GM18868 (cell line): ENCODE results near the gene CYP26B1.

Experiments
- ATAC-seq: cut with Tn5 transposase; IDR thresholded peaks from one replicate; pipeline ENCODE4 v1.9.1; 2021; ENCODE audit warnings: mild to moderate bottlenecking, moderate library complexity; ENCODE audit not compliant: unreplicated experiment

The CYP26B1 gene

DNA sequence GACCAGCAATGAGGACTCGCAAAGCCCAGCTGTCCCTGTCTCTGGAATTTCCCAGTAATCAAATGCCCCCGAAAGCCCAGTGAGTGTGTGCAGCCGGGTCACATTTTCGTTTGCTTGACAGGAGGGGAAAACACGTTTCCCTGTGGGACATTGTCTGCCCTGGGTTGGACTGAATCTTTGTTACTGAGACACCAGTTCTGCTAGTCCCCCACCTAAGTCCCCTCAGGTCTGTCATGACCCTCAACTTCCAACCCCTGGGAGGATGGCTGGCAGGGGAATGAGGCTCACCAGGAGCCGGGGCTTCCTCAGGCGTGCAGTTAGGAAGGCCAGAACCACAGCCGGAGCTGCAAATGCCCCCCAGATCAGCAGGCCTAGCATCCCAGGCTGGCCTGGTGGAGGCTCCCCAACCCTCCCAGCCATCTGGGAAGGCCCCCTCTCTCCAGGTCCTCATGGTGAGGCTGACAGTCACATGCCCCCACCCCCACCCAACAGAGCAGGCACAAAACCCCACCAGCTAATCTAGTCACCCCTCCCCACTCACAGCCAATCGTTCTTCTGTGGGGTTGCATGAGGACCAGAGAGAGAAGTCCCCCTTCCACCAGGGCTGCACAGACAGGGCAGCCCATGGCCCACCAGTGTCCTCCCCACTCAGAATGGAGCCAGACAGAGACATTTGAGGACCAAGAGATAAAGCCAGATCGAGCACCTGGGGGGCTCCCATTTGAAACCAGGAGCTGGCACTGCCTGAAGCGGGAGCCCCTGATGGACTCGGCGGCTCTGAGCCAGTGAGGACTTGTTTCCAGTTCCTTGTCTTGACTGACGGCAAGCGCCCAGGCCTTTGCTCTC is 33.6 kb downstream of the CYP26B1 start:
- no peak for ATAC-seq

DNA sequence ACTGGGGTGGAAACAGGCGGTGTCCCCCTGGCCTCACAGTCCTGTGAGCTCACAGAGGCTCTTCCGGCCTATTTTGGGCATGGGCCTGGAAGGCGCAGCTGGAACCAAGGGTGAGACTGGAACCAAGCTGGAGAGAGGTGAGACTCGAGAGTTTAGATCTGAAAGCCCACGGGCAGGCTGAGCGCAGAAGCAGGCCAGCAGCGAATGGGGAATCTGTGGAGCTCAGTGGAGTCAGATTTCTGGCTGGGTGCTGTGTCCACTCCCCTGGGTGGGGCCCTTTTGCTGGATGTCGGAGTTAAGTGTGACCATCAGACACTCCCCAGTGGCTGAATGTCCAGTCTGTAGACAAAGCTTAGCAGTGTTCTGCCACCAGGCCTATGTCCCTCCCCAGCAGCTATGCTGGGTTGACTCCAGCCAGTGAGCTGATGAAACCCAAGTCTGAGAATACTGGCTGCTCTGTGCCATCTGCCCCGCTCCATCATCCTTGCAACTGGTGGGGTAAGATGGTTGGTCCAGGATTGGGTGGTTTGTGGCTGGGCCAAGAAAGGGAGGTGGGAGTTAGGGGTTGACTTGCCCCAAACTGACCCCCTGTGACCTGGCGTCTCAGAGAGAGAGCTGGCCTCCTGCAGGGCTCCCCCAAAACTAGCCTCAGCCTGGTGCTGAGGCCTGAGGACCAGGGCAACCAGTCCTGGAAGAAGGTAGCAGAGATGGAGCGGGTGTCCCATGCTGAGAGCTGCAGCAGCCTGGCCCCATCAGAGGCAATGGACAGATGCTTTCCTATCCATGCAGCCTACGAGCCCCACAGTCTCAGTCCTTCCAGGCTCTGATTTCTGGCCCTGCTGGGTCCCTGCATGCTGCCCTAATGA is 34.4 kb downstream of the CYP26B1 start:
- ATAC-seq = no peak

DNA sequence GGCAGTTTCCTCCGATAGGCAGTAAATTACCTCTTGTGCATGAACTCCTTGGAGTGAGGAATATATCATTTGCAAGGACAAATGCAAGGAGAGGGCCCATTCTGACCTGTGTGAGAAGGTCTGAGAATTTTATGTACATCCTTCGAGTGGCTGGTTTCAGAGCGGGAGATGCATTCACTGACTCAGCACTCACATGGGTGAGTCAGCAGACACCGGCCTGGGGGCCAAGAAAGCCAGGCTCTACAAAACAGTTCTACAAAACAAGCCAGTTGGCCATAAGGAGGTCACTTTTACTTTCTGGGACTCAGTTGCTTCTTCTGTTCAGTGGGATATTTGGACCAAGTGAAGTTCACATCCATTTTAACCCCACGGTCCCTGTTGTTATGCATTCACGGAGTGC is 35.3 kb downstream of the CYP26B1 start:
- no peak for ATAC-seq

DNA sequence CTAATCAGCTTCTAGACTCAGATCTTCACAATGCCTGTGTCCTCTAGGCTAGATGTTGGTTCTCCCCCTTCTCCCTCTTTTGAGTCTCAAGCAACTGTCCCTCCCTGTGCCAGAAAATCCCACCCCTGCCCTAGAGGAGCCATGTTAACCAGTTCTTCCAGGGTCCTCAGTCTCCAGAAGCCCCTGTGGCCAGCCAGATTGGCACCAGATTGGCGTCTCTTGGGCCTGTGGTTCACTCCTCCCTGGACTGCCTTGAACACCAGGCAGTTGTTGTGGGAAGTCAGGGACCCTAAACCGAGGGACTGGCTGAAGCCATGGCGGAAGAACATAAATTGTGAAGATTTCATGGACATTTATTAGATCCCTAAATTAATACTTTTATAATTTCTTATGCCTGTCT is 36.6 kb downstream of the CYP26B1 start:
- no peak for ATAC-seq

DNA sequence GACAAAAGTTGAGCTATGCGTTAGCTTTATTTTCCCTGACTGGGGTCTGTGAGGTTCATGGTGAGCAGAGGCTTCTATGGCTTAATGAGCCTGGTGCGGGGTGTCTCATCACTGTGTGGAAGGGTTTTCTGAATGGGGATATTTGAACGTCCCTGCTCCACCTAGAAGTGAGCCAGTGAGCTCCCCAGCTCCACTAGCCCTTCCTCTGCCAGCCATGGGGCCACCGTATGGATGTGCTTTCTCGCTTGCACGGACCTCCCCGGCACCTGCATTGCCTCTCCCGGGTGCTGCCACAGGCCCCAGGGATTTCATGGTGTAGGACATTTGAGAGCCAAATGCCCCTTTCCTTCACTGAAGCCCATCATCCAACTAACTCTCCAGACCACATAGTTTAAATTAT is 37.8 kb downstream of the CYP26B1 start:
- ATAC-seq = no peak

DNA sequence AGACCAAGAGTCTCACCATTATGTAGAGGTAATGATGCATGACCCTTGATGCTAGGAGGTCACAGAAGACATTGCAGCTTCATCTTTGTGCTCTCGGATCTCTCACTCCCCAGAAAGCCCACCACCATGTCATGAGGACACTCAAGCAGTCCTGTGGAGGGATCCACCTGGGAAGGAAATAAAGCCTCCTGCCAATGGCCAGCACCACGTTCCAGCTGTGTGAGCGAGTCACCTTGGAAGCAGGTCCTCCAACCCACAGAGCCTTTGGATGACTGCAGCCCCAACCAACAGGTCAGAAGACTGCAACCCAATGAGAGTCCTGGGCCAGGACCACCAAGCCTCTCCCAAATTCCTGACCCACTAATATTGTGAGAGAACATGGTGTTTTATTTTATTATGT is 38.4 kb downstream of the CYP26B1 start:
- ATAC-seq = no peak

DNA sequence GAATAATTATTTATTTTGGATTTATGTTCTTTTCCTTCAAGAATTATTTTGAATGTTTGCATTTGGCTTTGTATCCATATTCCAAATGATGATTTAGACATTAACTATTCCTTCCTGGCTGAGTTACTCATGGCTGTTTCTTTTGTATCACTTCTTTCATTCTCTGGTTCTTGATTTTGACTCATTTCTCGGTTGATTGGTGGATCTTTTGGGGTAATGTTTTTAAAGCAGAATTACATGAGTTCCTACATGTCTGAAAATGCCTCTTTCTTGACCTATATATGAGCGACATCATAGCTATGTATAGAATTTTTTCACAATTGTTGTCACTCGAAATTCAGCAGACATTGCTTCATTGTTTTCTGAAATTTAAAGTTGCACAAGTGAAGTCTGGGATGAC is 39.5 kb downstream of the CYP26B1 start:
- no peak for ATAC-seq

DNA sequence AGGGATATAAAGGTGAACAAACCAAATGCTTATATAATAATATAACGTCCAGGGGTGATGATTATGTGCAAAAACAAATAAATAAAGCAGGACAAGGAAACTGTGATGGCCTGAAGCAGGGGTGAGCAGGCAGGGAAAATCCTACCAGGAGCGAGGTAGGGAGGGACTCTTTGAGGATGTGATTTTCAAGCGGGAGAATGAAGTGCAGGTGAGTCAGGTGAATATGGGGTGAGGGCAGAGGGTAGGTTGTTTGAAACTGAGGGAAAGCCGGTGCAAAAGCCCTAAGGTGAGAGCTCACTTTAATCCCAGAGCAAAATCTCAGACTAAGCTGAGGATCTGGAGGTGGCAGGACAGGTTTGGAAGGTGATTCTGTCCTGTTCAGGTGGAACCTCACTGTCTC is 40.7 kb downstream of the CYP26B1 start:
- no peak for ATAC-seq

DNA sequence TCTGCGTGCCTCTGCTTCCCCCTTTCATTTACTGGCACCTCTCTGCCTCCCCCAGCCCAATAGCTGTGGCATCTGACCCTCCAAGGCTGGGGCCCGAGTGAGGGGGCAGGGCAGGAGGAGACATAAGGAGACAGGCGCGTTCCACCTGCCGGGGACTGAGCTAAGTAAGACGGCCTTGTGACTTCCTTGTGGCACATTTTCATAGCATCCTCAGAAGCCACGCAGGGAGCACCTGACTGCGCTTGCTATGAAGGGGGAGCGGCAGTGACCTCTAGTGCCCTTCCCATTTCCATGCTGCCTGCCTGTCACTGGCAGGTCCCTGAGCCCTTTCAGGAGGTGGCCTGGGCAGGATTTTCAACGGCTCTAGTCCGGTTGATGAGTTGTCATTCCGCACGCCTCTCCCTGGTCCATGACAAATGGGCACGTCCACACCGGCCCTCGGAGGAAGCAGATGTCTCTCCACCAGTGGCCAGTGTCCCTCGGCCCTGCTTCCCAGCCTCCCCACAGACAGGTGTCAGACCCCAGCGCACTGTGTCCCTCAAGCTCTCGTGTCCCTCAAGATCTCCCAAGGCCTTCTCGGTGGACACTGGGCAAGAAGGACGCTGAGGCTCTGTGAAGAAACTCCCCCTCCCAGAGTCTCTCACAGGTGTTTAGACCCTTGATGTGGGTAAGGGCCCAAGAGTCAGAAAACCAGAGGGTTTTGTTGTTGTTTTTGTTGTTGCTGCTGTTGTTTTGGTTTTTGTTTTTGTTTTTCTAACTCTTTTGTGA is 42.7 kb downstream of the CYP26B1 start:
- no peak for ATAC-seq

DNA sequence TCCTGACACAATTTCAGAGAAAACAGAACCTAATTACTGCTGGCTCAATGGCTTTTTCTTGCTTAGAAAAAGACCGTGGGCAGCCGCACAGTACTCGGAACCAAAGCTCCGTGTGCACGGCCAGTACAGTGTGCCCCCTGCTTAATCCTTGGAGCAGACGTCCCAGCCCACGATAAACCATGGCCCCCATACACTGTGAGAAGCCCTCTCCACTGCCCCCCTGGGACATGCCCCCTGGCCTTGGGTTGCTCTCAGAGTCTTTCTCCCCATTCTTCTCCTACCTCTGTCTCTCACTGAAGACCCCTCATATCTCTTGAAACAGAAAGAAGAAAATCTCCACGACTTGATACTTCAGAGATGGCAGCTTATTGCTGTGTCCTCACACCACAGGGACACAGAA is 44.0 kb downstream of the CYP26B1 start:
- no peak for ATAC-seq

DNA sequence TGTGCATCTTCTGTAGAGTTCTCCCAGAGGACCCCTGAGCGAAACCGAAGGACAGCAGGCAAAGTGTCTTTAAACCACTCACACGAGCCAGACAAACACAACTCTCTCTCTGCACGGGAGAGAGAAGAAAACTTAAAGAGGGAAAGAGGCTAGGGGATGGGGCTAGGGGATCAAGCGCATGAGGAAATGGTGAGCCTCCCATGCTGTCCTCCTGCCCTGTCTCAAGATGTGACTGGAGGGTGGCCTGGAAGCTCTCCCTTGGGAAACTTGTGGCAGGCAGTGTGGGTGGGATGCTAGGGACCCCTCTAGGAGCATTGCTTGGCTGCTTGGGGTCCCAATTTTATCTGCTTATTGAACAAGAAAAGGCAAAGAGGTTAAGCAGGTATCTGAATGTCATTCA is 44.5 kb downstream of the CYP26B1 start:
- no peak for ATAC-seq

DNA sequence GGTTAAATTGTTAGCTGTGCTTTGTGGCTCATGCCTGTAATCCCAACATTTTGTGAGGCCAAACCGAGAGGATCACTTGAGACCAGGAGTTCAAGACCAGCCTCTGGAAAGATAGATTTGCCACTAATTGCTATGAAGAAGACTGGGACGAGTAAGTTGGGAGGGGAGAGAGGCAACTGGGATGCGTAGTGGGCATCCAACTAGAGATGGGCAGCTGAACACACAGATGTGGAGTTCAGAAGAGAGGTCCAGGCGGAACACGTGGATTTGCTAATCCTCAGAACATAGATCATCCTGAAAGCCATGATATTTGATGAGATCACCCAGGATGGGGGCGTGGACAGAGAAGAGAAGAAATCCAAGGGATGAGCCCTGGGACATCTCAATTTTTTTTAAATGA is 48.7 kb downstream of the CYP26B1 start:
- ATAC-seq = no peak

DNA sequence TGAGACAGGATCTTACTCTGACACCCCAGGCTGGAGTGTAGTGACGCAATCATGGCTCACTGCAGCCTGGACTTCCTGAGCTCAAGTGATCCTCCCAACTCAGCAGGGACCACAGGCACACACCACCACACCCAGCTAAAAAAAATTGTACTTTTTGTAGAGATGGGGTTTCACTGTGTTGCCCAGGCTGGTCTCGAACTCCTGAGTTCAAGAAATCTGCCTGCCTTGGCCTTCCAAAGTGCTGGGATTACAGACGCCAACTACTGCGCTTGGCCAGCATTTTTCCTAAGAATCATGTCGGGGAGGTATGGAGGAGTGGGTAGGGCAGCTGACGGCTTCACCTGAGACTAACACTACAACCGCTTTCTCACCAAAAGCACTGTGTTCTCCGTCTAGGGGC is 50.4 kb downstream of the CYP26B1 start:
- no peak for ATAC-seq

DNA sequence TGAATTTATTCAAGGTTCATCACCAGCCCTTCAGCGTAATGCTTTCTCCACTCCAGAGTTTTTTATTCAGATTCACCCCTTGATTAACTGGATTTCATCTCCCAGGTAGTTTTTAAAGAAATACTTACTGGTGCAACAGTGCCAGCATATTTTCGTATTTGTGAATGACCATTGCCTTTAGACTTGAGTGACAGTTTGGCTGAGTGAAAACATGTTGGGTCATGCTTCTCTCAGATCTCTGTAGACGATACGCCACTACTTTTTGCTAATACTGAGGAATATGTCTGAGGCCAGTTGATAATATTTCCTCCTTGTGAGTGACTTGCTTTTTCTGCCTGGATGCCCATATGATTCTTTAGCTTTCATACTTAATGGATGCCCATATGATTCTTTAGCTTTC is 51.5 kb downstream of the CYP26B1 start:
- no peak for ATAC-seq

DNA sequence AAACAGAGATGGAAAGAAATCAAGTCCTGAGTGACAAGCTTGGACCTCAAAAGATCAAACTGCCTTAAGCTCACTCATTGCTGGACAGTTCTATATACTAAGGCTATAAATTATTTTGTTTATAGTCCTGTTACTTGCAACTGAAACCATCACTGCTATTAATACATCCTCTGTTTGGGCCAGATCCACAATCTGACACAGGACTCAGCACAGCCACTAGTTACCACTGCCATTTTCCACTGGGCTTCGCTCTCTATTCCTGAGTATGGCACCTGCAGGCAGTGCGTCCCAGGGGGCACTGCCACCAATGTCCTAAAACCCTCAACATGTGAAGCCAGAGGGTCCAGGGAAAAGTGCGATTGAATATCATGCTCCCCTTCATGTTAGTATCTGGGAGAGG is 52.3 kb downstream of the CYP26B1 start:
- no peak for ATAC-seq

DNA sequence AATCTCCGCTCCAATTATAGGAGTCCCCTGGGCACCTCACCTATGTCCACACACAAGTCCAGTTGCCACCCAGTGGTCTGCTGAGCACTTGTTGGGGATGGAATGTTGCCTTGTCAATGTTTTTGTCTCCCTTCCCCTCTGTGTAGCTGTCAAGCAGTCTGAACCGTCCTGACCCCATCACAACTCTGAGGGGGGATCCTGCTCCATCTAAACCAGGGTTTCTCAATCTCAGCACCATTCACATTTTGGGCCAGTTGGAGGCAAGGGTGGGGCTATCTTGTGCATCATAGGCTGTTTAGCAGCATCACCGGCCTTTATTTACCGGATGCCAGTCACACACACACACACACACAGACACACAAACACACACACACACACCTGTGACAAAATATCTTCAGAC is 53.0 kb downstream of the CYP26B1 start:
- ATAC-seq = no peak

DNA sequence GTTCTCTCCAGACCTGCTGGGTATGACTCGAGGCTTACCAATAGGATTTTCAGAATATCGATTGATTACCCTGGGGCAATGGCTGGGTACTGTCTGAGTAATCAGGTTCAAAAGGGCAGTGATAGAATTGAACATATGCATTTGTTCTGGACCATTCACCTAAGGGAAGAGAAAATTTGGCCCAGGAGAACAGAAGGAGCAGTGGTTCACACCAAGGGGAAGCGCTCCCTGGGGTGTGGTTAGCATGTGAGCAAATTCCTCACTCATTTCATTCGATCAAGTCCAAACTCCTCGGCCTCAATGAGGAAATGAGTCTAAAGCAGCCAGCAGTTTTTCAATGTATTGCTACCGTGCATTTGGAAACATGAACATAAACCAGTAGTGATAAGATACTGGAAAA is 55.6 kb downstream of the CYP26B1 start:
- no peak for ATAC-seq

DNA sequence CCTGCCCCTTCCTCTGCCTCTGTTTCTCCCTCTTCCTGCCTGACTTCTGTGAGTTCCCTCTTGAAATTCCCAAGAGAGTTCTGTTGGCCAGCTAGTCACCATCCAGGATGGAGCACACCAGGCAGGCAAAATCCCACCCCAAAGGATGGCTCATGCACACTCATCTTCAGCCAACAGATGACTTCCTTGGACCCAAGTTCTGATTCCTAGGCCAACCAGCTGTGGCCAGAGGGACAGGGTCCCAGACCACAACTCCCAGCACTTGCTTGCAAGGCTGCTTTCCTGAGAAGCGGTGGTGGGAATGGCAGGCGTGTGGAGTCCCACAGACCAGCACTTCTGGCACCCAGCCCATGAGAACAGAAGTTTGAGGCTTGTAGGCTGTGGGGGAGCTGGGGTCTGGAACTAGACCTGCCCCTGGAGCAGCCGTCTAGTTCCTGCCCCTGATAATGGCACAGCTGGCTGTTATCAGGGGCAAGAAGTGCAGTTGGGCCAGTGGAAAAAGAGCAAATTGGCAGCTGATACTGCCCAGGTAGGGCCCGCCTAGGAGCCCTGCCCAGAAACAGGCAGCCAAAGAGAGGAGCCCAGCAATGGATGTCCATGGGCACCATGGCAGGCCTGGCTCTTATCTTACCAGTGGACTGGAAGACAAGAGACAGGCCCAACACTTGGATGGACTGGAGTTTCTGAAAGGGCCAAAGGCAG is 56.7 kb downstream of the CYP26B1 start:
- ATAC-seq = no peak

DNA sequence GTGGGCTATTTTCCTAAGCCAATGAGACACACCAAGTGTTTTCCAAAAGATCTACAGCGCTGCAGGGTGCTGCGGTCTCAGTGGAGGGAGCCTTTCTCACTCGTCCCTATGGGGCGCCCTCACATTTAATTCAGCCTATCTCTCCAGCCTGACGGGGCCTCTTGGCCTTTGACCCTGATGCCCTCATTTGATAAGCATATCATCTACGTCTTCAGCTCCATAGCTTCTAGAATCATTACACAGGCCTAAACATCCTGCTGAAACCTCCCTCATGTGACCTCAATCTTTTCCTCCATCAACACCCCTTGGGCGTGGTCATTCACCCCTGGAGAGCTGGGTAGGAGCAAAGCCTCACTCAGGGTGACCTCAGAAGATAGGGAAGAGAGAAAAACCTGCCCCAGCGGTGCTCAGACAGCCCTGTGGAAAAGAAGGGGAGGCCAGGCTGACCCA is 57.4 kb downstream of the CYP26B1 start:
- no peak for ATAC-seq

DNA sequence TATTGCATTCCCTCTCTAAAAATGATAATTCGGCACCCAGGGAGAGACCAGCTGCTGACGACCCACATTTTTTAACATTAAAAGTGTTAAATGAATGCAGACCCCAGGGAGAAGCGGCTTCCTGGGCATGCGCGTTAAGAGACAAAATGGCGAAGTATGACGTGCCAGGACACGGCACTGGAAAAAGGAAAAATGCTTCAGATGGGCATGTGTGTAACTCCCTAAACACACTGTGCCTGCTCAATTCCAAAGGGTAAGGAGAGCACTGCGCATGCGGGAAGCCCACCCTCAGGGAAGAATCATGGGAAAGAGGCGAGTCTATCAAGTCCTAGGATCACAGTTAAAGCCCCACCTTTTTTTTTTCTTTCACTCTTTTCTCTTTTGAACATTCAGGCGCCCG is 58.1 kb downstream of the CYP26B1 start:
- no peak for ATAC-seq

DNA sequence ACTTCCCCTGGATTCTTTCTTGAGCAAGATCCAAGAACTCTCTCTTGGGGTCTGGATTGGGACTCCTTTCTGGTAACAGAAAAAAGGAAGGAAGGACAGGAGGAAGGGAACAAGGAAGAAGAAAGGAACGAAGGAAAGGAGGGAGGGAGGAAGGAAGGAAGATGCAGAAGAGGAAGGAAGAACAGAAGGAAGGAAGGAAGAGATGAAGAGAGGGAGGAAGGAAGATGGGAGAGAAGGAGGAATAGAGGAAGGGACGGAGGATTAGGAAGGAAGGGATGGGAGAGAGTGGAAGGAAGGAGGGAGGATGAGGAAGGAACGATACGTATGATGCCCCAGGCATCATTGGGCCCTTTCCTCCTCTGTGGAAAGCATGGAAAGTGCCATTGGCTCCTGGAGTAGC is 58.6 kb downstream of the CYP26B1 start:
- no peak for ATAC-seq
